GM12874 (cell line): Measurements from ENCODE around the gene RD3L.

ENCODE experiments used
- CTCF ChIP-seq: IDR thresholded peaks from 2 replicates; pipeline ENCODE4 v1.5.1; 2011; ENCODE audit warnings: low read depth, mild to moderate bottlenecking, control low read depth, low read length, moderate library complexity; ENCODE audit not compliant: insufficient read depth

Gene RD3L

DNA sequence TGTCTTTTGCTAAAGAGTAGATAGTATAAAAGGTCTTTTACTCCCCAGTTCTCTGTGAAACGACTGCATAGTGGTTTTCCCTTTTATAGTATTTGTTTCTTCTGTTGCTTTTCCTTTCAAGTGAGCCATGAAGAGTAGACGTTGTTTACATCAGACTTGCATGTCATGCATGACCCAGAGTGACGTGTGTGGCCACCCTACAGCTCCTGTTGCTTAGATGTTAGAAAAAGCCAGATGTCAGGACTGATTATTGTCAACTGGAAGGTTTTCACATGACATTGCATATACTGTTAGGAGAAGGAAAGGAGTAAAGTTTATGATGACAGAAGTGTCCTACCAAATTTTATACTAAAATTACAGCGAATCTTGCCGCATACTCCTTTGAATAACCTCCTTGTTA lies 1.3 kb upstream of the RD3L start:
- no peak for TF ChIP-seq CTCF

GRCh38 chr14:103941462-103941861 lies 867 bp downstream of the RD3L start:
- TF ChIP-seq CTCF: no peak

GRCh38 chr14:103935102-103935501 lies 7.2 kb downstream of the RD3L start:
- no peak for TF ChIP-seq CTCF

- no peak for TF ChIP-seq CTCF
Measured at GRCh38 chr14:103932791-103933490, 9.4 kb downstream of the RD3L start.

GRCh38 chr14:103931422-103931821 lies 10.9 kb downstream of the RD3L start:
- TF ChIP-seq CTCF: no peak

- no peak for TF ChIP-seq CTCF
Measured at GRCh38 chr14:103930051-103930604, 12.2 kb downstream of the RD3L start.

GRCh38 chr14:103928011-103928890 lies 14.1 kb downstream of the RD3L start, which contains the start of gene TDRD9:
TDRD9 (plus strand) TSS chr14:103928456; CDS start chr14:103928510, 54 bp downstream.
- TF ChIP-seq CTCF: no peak
